Osteoblast (primary cell): ENCODE data around the gene GLYATL1. TPM values are rescaled to one million over a fixed set of nuclear protein-coding genes. Genes with fewer than 3 reads are reported as not detected.

ENCODE experiments used
- DNase-seq: peaks from one replicate; pipeline ENCODE4 v3.0.0; 2011; ENCODE audit warnings: low spot score, mixed read lengths; ENCODE audit not compliant: insufficient read length; ENCODE audit errors: missing footprints
- H2AFZ ChIP-seq: 2 replicates; pipeline ENCODE4 v1.6.0; 2011; ENCODE audit warnings: mild to moderate bottlenecking, low read length
- H3K27ac ChIP-seq: 2 replicates; pipeline ENCODE4 v1.5.1; 2011; ENCODE audit warnings: mild to moderate bottlenecking, low read depth, low read length, moderate library complexity
- H3K27me3 ChIP-seq: 2 replicates; pipeline ENCODE4 v1.6.0; 2012; ENCODE audit warnings: mild to moderate bottlenecking, control low read depth, inconsistent platforms, low read length, moderate library complexity; ENCODE audit not compliant: insufficient read depth
- H3K36me3 ChIP-seq: 2 replicates; pipeline ENCODE4 v1.5.1; 2011; ENCODE audit warnings: mild to moderate bottlenecking, low read length, control low read depth, moderate library complexity; ENCODE audit not compliant: insufficient read depth
- H3K4me1 ChIP-seq: 2 replicates; pipeline ENCODE4 v1.5.1; 2011; ENCODE audit warnings: mild to moderate bottlenecking, low read length, control low read depth, moderate library complexity; ENCODE audit not compliant: insufficient read depth
- H3K4me2 ChIP-seq: 2 replicates; pipeline ENCODE4 v1.6.0; 2011; ENCODE audit warnings: mild to moderate bottlenecking, low read length; ENCODE audit not compliant: insufficient read depth
- H3K4me3 ChIP-seq: fragments of 200-600 bp; sonication (generic); 3 replicates; pipeline ENCODE4 v1.5.1; 2012; ENCODE audit warnings: mild to moderate bottlenecking, low read length, inconsistent platforms; ENCODE audit not compliant: insufficient read depth
- H3K79me2 ChIP-seq: 2 replicates; pipeline ENCODE4 v1.6.0; 2012; ENCODE audit warnings: mild to moderate bottlenecking, low read length, control low read depth, inconsistent platforms; ENCODE audit not compliant: insufficient read depth
- H3K9me3 ChIP-seq: 2 replicates; pipeline ENCODE4 v1.5.1; 2011; ENCODE audit warnings: low read depth, low read length, control low read depth
- H4K20me1 ChIP-seq: 2 replicates; pipeline ENCODE4 v1.6.0; 2012; ENCODE audit warnings: mild to moderate bottlenecking, low read length, control low read depth; ENCODE audit not compliant: insufficient read depth
- CTCF ChIP-seq: IDR thresholded peaks from 2 replicates; pipeline ENCODE4 v1.5.1; 2011; ENCODE audit warnings: mild to moderate bottlenecking, low read depth, low read length, moderate library complexity; ENCODE audit errors: extremely low read depth
- total RNA-seq: library from RNA; depleted of rRNA; stranded (reverse); fragments of >200 nt; gene quantifications from 2 replicates; pipeline ENCODE4 v1.2.3, GENCODE V29; 2012

Gene GLYATL1
- total RNA-seq, 1 donor: not detected

GRCh38 chr11:58963551-58964104 is 24.3 kb downstream of the GLYATL1 start:
- Histone ChIP-seq H3K27me3 (no peaks in the 10 kb centered on the region), H3K9me3 (no peaks in the 10 kb centered on the region), H3K4me2 (peak overlapping the region; percentile 70), H3K27ac (no peak overlapping the region), H3K4me1 (peaks cover 6% of the 10 kb centered on the region), H2AFZ (peak overlapping the region; percentile 73), H3K4me3 (peak overlapping the region; percentile 60), H3K79me2 (no peaks in the 10 kb centered on the region), H3K36me3 (no peaks in the 10 kb centered on the region), H4K20me1 (no peaks in the 10 kb centered on the region)
- peak; percentile 26 for DNase-seq
- TF ChIP-seq CTCF: peak; percentile 29

- no peaks in the 10 kb centered on the region for H4K20me1 ChIP-seq
- H3K27me3 ChIP-seq: no peaks in the 10 kb centered on the region
- H3K4me1 ChIP-seq: peaks cover 6% of the 10 kb centered on the region
- H3K4me3 ChIP-seq: no peak overlapping the region
- no peaks in the 10 kb centered on the region for H3K36me3 ChIP-seq
- H3K79me2 ChIP-seq: no peaks in the 10 kb centered on the region
- no peak for TF ChIP-seq CTCF
- H2AFZ ChIP-seq: peak overlapping the region; percentile 63
- no peaks in the 10 kb centered on the region for H3K9me3 ChIP-seq
- no peak overlapping the region for H3K27ac ChIP-seq
- DNase-seq: peak; percentile 46
- peak overlapping the region; percentile 17 for H3K4me2 ChIP-seq
These were observed 26.1 kb downstream of the GLYATL1 start for GRCh38 chr11:58965246-58965985.

GRCh38 chr11:58968251-58968711 is 29.0 kb downstream of the GLYATL1 start:
- H3K27ac ChIP-seq: no peak overlapping the region
- H4K20me1 ChIP-seq: no peaks in the 10 kb centered on the region
- TF ChIP-seq CTCF: no peak
- peak overlapping the region; percentile 44 for H3K4me2 ChIP-seq
- peaks cover 6% of the 10 kb centered on the region for H3K4me1 ChIP-seq
- no peaks in the 10 kb centered on the region for H3K36me3 ChIP-seq
- peak overlapping the region; percentile 37 for H3K4me3 ChIP-seq
- DNase-seq: peak; percentile 51
- H3K9me3 ChIP-seq: no peaks in the 10 kb centered on the region
- no peaks in the 10 kb centered on the region for H3K27me3 ChIP-seq
- H3K79me2 ChIP-seq: no peaks in the 10 kb centered on the region
- H2AFZ ChIP-seq: peak overlapping the region; percentile 63

- no peak overlapping the region for H3K4me2 ChIP-seq
- no peaks in the 10 kb centered on the region for H3K4me1 ChIP-seq
- H3K4me3 ChIP-seq: no peak overlapping the region
- H3K27ac ChIP-seq: no peak overlapping the region
- no peak overlapping the region for H2AFZ ChIP-seq
- H3K79me2 ChIP-seq: no peaks in the 10 kb centered on the region
- no peak for TF ChIP-seq CTCF
- no peaks in the 10 kb centered on the region for H3K27me3 ChIP-seq
- H4K20me1 ChIP-seq: no peaks in the 10 kb centered on the region
- no peaks in the 10 kb centered on the region for H3K9me3 ChIP-seq
- DNase-seq: no peak
- H3K36me3 ChIP-seq: no peaks in the 10 kb centered on the region
These were observed 38.2 kb downstream of the GLYATL1 start for GRCh38 chr11:58977470-58977869.
